HCT116 (cell line): ENCODE measurements around the gene ORAI2. TPM values are rescaled to one million over a fixed set of nuclear protein-coding genes. Genes with fewer than 3 reads are reported as not detected.

ENCODE experiments used
- ATAC-seq: fragments of 200-7000 bp; cut with Tn5 transposase; 2 replicates; pipeline ENCODE4 v1.9.1; 2020; ENCODE audit warnings: mild to moderate bottlenecking, moderate library complexity
- BruUV-seq: library from RNA; stranded (reverse); fragments of 400-500 nt; replicated peaks from 2 replicates; lab custom pipeline; 2021; lab: Mats Ljungman, UMichigan
- CTCF ChIA-PET: fragments of 300-600 bp; sonication (Branson Sonifier 250); formaldehyde crosslinking; loops from one replicate; lab custom pipeline; 2021; ENCODE audit warnings: antibody characterized with exemption; lab: Charles Lee
- POLR2A ChIA-PET: fragments of 300-600, 350-600 bp; sonication (Branson Sonifier 250); formaldehyde crosslinking; loops from one replicate; lab custom pipeline; 2021; ENCODE audit warnings: antibody characterized with exemption; lab: Charles Lee
- RAD21 ChIA-PET, 2 experiments: fragments of 300-600 bp; sonication (Branson Sonifier 250); formaldehyde crosslinking; loops; one replicate each; lab custom pipeline; 2023; ENCODE audit warnings: low total read pairs in 2 of 2; ENCODE audit not compliant: uncharacterized antibody in 2 of 2, unreplicated experiment in 2 of 2, low non-redundant PET in 1 of 2; lab: Charles Lee
- DNase-seq: peaks from one replicate; pipeline ENCODE4 v3.0.0-alpha.2; 2010; ENCODE audit warnings: low read depth, low spot score
- H2AFZ ChIP-seq: fragments of 200-600 bp; shearing (Covaris generic), sonication (generic); 2 replicates; pipeline ENCODE4 v1.6.1; 2017; ENCODE audit warnings: low read depth, mixed run types, mixed read lengths, antibody characterized with exemption, low read length; ENCODE audit not compliant: poor library complexity, severe bottlenecking
- H3K27ac ChIP-seq: 2 replicates; pipeline ENCODE4 v1.5.1; 2012; ENCODE audit warnings: low read depth, low read length
- H3K27me3 ChIP-seq: fragments of 200-600 bp; sonication (generic); 2 replicates; pipeline ENCODE4 v1.6.1; 2016; ENCODE audit warnings: mixed run types, low read length, mixed read lengths; ENCODE audit not compliant: insufficient read depth
- H3K36me3 ChIP-seq, 2 experiments: fragments of 200-500 bp in 1 of 2; fragments of 200-600 bp in 1 of 2; sonication (Bioruptor generic) in 1 of 2; sonication (generic) in 1 of 2; 2 replicates each; pipeline versions ENCODE4 v1.5.1 to v1.6.1; 2014 to 2016; ENCODE audit warnings: low read length in 2 of 2, inconsistent platforms in 1 of 2, mixed read lengths in 1 of 2, mixed run types in 1 of 2; ENCODE audit not compliant: insufficient read depth in 2 of 2, control insufficient read depth in 1 of 2
- H3K4me1 ChIP-seq, 2 experiments: fragments of 200-600 bp in 1 of 2; sonication (generic) in 1 of 2; 2 replicates each; pipeline versions ENCODE4 v1.5.1 to v1.6.1; 2012 to 2017; ENCODE audit warnings: low read length in 2 of 2, inconsistent platforms in 1 of 2, mild to moderate bottlenecking in 1 of 2, mixed read lengths in 1 of 2, mixed run types in 1 of 2, moderate library complexity in 1 of 2; ENCODE audit not compliant: insufficient read depth in 2 of 2, control insufficient read depth in 1 of 2
- H3K4me2 ChIP-seq: fragments of 200-600 bp; sonication (generic); 2 replicates; pipeline ENCODE4 v1.6.1; 2017; ENCODE audit warnings: mixed run types, low read length, mixed read lengths
- H3K4me3 ChIP-seq, 2 experiments: fragments of 200-600 bp in 1 of 2; sonication (generic) in 1 of 2; replicated peaks in 1 of 2; 2 replicates each; pipeline ENCODE4 v1.5.1; 2011 to 2016; ENCODE audit warnings: low read length in 2 of 2, control low read depth in 1 of 2, low read depth in 1 of 2, mild to moderate bottlenecking in 1 of 2, mixed read lengths in 1 of 2, mixed run types in 1 of 2
- H3K79me2 ChIP-seq: fragments of 200-600 bp; sonication (generic); 2 replicates; pipeline ENCODE4 v1.6.1; 2017; ENCODE audit warnings: mild to moderate bottlenecking, mixed run types, low read length, moderate library complexity, mixed read lengths; ENCODE audit not compliant: insufficient read depth
- H3K9ac ChIP-seq: fragments of 200-600 bp; sonication (generic); 2 replicates; pipeline ENCODE4 v1.6.1; 2016; ENCODE audit warnings: low read length, mixed read lengths
- H3K9me2 ChIP-seq: fragments of 200-600 bp; sonication (generic), shearing (Covaris generic); 2 replicates; pipeline ENCODE4 v1.6.1; 2017; ENCODE audit warnings: mixed run types, mild to moderate bottlenecking, moderate library complexity; ENCODE audit not compliant: insufficient read depth
- H3K9me3 ChIP-seq, 2 experiments: fragments of 200-500 bp in 1 of 2; fragments of 200-600 bp in 1 of 2; sonication (Bioruptor generic) in 1 of 2; sonication (generic) in 1 of 2; 2 replicates each; pipeline ENCODE4 v1.6.1; 2014 to 2017; ENCODE audit warnings: low read length in 2 of 2, mixed read lengths in 2 of 2, inconsistent platforms in 1 of 2, low read depth in 1 of 2, mild to moderate bottlenecking in 1 of 2, mixed run types in 1 of 2, moderate library complexity in 1 of 2; ENCODE audit not compliant: control insufficient read depth in 1 of 2, insufficient read depth in 1 of 2
- H4K20me1 ChIP-seq: fragments of 200-600 bp; sonication (generic), shearing (Covaris generic); 2 replicates; pipeline ENCODE4 v1.6.1; 2017; ENCODE audit warnings: mixed run types, mild to moderate bottlenecking, moderate library complexity; ENCODE audit not compliant: insufficient read depth
- CBX3 ChIP-seq: IDR thresholded peaks from 2 replicates; pipeline ENCODE4 v1.6.1; 2012; ENCODE audit warnings: low read depth
- ELF1 ChIP-seq: IDR thresholded peaks from 2 replicates; pipeline ENCODE4 v1.6.1; 2012; ENCODE audit warnings: low read depth, borderline replicate concordance
- EZH2phosphoT487 ChIP-seq: fragments of 200-600 bp; IDR thresholded peaks from 2 replicates; pipeline ENCODE4 v1.6.1; 2018; ENCODE audit warnings: antibody characterized with exemption, borderline replicate concordance
- FOSL1 ChIP-seq: IDR thresholded peaks from 2 replicates; pipeline ENCODE4 v1.6.1; 2012; ENCODE audit warnings: low read depth
- POLR2A ChIP-seq: IDR thresholded peaks from 2 replicates; pipeline ENCODE4 v1.7.0; 2011; ENCODE audit warnings: borderline replicate concordance; ENCODE audit not compliant: insufficient read depth, insufficient read length; ENCODE audit errors: extremely low read depth
- SIN3A ChIP-seq: IDR thresholded peaks from 2 replicates; pipeline ENCODE4 v1.6.1; 2012; ENCODE audit warnings: low read depth
- SRF ChIP-seq: IDR thresholded peaks from 2 replicates; pipeline ENCODE4 v1.6.1; 2012; ENCODE audit warnings: low read depth
- YY1 ChIP-seq: IDR thresholded peaks from 2 replicates; pipeline ENCODE4 v1.6.1; 2011; ENCODE audit warnings: low read length, low read depth, moderate library complexity, mild to moderate bottlenecking; ENCODE audit not compliant: insufficient replicate concordance; ENCODE audit errors: extremely low read depth
- ZNF274 ChIP-seq: fragments of 200-500 bp; sonication (Bioruptor generic); IDR thresholded peaks from 2 replicates; pipeline ENCODE4 v1.6.1; 2014; ENCODE audit warnings: mild to moderate bottlenecking, low read depth, low read length, inconsistent platforms
- intact Hi-C: fragments of 100-400 bp; cut with micrococcal nuclease; formaldehyde crosslinking; loops from 2 replicates; pipeline ENCODE4 v1.10.0; 2022
- total RNA-seq: library from RNA; stranded (reverse); gene quantifications from one replicate; pipeline ENCODE4 v1.2.1, GENCODE V29; 2021; ENCODE audit not compliant: unreplicated experiment
- TF ChIP-seq, protein P1 (sequence below), 3 experiments: fragments of 200-600 bp in 1 of 3; sonication (generic) in 1 of 3; IDR thresholded peaks in 2 of 3; conservative IDR thresholded peaks in 1 of 3; 2 replicates each; pipeline ENCODE4 v1.5.1; 2012 to 2017; ENCODE audit warnings: low read depth in 2 of 3, low read length in 2 of 3, antibody characterized with exemption in 1 of 3, borderline replicate concordance in 1 of 3, control low read depth in 1 of 3, mild to moderate bottlenecking in 1 of 3, mixed read lengths in 1 of 3, mixed run types in 1 of 3, moderate library complexity in 1 of 3; ENCODE audit not compliant: insufficient read depth in 1 of 3

The ORAI2 gene
- total RNA-seq, 1 experiment from 2014 or later: 13.2 TPM

DNA sequence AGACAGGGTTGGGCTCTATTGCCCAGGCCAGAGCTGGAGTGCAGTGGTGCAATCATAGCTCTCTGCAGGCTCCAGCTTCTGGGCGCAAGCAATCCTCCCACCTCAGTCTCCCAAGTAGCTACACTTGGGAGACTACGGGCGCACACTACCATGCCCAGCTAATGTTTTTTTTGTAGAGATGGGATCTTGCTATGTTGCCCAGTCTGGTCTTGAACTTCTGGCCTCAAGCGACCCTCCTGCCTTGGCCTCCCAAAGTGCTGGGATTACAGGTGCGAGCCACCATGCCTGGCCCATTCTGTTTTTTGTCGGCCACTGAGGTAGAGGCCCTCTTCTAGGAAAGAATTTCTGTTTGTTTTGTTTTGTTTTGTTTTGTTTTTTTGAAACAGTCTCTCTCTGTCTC is 19.1 kb downstream of the ORAI2 start:
- Histone ChIP-seq H3K27me3 (no peaks in the 10 kb centered on the region), H3K27ac (no peak overlapping the region), H3K36me3 (peaks cover 0 to 4% of the 10 kb centered on the region in 2 experiments; a peak in 3 of 4 replicates), H3K4me1 (peaks cover 25 to 32% of the 10 kb centered on the region in 2 experiments), H3K9me3 (no peaks in the 10 kb centered on the region), H2AFZ (no peak overlapping the region), H3K9ac (no peak overlapping the region), H3K9me2 (no peaks in the 10 kb centered on the region), H3K4me2 (no peak overlapping the region), H3K79me2 (no peaks in the 10 kb centered on the region), H4K20me1 (no peaks in the 10 kb centered on the region), H3K4me3 (no peak overlapping the region)
- POLR2A ChIA-PET: no interaction called here
- CTCF ChIA-PET: no interaction called here
- ATAC-seq (no peak), DNase-seq (no peak)
- intact Hi-C loops: loop anchor here (5.0 kb wide), 1 partner anchor 175 kb away; no protein-coding TSS in a partner anchor
- RAD21 ChIA-PET: no interaction called here
- BruUV-seq: no TSS peak
- no peak for TF ChIP-seq ELF1
- TF ChIP-seq, protein P1, sequence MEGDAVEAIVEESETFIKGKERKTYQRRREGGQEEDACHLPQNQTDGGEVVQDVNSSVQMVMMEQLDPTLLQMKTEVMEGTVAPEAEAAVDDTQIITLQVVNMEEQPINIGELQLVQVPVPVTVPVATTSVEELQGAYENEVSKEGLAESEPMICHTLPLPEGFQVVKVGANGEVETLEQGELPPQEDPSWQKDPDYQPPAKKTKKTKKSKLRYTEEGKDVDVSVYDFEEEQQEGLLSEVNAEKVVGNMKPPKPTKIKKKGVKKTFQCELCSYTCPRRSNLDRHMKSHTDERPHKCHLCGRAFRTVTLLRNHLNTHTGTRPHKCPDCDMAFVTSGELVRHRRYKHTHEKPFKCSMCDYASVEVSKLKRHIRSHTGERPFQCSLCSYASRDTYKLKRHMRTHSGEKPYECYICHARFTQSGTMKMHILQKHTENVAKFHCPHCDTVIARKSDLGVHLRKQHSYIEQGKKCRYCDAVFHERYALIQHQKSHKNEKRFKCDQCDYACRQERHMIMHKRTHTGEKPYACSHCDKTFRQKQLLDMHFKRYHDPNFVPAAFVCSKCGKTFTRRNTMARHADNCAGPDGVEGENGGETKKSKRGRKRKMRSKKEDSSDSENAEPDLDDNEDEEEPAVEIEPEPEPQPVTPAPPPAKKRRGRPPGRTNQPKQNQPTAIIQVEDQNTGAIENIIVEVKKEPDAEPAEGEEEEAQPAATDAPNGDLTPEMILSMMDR (IDR thresholded peaks at IDR 0.05 in 2 of 3, conservative IDR thresholded peaks at IDR 0.05 in 1 of 3; ENCODE audit: borderline replicate concordance in 1 of 3, insufficient read depth in 1 of 3, low read depth in 2 of 3, low read length in 2 of 3): no peak
- no peak for TF ChIP-seq CBX3
- TF ChIP-seq SRF: no peak
- no peak for TF ChIP-seq YY1
- TF ChIP-seq SIN3A: no peak
- no peak for TF ChIP-seq FOSL1
- no peak for TF ChIP-seq ZNF274
- TF ChIP-seq POLR2A: no peak
- TF ChIP-seq EZH2phosphoT487: no peak
